ENCODE measurements around the gene SNRPB2. TPM values are rescaled to one million over a fixed set of nuclear protein-coding genes. Genes with fewer than 3 reads are reported as not detected.

The SNRPB2 gene
- total RNA-seq, 6 experiments from 2014 or later: 61.8 to 84.8 (median 77.0) TPM

DNA sequence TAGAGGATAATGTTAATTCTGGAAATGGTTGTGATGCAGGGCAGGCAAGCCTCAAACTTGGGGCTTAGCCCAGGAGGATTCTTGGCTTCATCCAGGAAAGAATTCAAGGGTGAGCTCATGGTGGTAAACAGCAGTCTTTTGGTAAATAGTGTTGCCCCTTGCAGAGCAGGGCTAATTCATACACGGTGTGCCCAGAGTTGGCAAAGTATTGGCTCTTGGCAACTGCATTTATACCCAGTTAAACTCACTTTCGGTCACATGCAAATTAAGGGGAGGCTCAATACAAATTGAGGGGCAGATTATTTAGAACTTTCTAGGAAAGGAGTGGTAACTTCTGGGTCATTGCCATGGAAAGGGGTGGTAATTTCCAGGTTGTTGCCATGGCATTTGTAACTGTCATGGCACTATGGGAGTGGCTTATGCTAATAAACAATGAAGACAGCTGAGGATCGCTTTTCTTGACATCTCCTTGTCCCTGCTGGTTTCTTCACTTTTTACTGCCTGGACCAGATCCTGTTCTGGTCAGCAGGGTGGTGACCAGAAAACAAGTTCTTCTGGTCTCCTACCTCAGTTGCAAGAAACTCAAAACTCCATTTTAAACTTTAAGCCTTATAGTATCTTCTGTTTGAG, 14.5 kb downstream of the SNRPB2 start:
- H3K27ac Mint-ChIP-seq: no peak overlapping the region
- H3K27me3 Mint-ChIP-seq (ENCODE audit: insufficient read depth): no peaks in the 10 kb centered on the region; the same call in 1 of the 2 replicates
- H3K36me3 Mint-ChIP-seq (ENCODE audit: low read depth): peaks cover 17% of the 10 kb centered on the region
- no peak overlapping the region for H3K4me3 Mint-ChIP-seq
- no peak for TF ChIP-seq CTCF (IDR thresholded peaks at IDR 0.05)
- no peaks in the 10 kb centered on the region for H3K9me3 Mint-ChIP-seq
- H3K4me1 Mint-ChIP-seq (ENCODE audit: low read depth): no peaks in the 10 kb centered on the region
- no peak for DNase-seq

DNA sequence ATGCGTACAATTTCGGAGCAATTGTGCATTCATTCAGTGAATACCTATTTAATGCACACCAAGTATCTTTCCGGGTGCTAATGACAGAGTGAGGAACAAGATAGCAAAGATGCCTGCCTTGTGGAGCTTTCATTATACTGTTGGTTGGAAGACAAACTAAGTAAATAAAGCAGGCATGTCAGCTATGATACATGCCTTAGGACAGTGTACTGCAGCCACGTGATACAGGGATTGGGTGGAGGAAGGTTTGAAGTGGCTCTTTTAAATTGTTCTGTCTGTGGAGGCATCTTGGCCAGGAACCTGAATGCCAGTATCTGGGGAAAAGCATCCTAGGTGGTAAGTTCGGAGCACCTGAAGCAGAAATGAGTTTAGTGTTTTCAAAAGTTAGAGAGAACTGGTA, 15.4 kb downstream of the SNRPB2 start:
- no peak for TF ChIP-seq CTCF (IDR thresholded peaks at IDR 0.05)
- Mint-ChIP-seq H3K9me3 (no peaks in the 10 kb centered on the region), H3K36me3 (ENCODE audit: low read depth) (peaks cover 12% of the 10 kb centered on the region), H3K4me1 (ENCODE audit: low read depth) (no peaks in the 10 kb centered on the region), H3K27ac (no peak overlapping the region), H3K27me3 (ENCODE audit: insufficient read depth) (no peaks in the 10 kb centered on the region), H3K4me3 (no peak overlapping the region)
- DNase-seq: no peak

DNA sequence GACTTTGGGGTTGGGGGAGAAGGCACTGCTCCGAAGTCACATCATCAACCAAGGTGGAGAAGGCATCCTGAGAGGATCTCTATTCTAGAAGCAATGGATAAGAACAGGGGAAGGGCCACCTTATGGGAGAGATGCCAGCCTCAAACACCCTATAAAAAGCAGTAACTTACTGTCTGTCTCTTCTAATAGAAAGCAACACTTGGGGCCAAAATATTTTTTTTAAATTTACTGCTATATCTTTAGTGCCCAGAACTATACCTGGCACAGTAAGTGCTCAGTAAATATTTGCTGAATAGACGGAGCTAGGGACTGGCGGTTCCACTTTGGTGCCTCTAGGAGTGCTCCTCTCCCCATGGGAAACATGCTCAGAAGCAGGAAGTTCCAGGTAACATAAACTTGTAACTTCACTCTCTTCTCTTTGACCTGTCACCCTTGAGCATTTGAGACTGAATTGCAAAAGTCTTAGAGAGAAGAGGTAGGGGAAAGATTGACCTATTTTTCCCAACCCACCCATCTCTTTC, 17.5 kb downstream of the SNRPB2 start:
- no peak for DNase-seq
- TF ChIP-seq CTCF (IDR thresholded peaks at IDR 0.05): no peak
- no peaks in the 10 kb centered on the region for H3K4me1 Mint-ChIP-seq (ENCODE audit: low read depth)
- no peaks in the 10 kb centered on the region for H3K9me3 Mint-ChIP-seq
- peaks cover 3% of the 10 kb centered on the region; the same call in 1 of the 2 replicates for H3K27me3 Mint-ChIP-seq (ENCODE audit: insufficient read depth)
- H3K36me3 Mint-ChIP-seq (ENCODE audit: low read depth): peaks cover under 1% of the 10 kb centered on the region; the same call in 1 of the 2 replicates
- H3K4me3 Mint-ChIP-seq: no peak overlapping the region
- H3K27ac Mint-ChIP-seq: no peak overlapping the region

- no peak within 1 kb of the TSS for H3K4me3 Mint-ChIP-seq
- no peak for DNase-seq
- H3K27me3 Mint-ChIP-seq (ENCODE audit: insufficient read depth): peaks cover 3% of the 10 kb centered on the region; the same call in 1 of the 2 replicates
- no peak for TF ChIP-seq CTCF (IDR thresholded peaks at IDR 0.05)
- H3K27ac Mint-ChIP-seq: no peak within 1 kb of the TSS
- no peaks in the 10 kb centered on the region for H3K36me3 Mint-ChIP-seq (ENCODE audit: low read depth)
- H3K9me3 Mint-ChIP-seq: no peaks in the 10 kb centered on the region
- H3K4me1 Mint-ChIP-seq (ENCODE audit: low read depth): no peaks in the 10 kb centered on the region
Observed at GRCh38 chr20:16748308-16748900, 18.6 kb downstream of the SNRPB2 start, which contains the start of gene OTOR. TSS of gene OTOR (plus strand) at chr20:16748358. CDS start at chr20:16748402, 44 bp downstream.

DNA sequence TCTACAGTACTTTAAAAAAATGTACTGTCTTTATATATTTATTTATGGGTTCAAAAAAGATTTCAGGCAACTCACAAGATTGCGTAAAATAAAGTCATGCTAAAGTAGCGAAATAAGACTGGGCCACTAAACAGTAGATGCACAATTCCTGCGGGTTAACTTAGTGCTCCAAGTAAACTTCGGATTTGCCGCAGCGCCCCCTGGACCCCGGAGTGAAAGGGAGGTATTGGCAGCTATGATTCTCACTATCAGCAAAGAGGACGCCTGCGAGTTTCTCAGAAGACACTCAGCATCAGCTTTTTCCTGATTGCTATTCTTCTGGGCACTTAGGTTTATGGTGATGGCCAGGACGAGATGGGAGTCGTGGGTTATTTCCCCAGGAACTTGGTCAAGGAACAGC, 19.7 kb downstream of the SNRPB2 start:
- Mint-ChIP-seq H3K27me3 (ENCODE audit: insufficient read depth) (peaks cover 3% of the 10 kb centered on the region; the same call in 1 of the 2 replicates), H3K4me3 (no peak overlapping the region), H3K4me1 (ENCODE audit: low read depth) (no peaks in the 10 kb centered on the region), H3K27ac (no peak overlapping the region), H3K36me3 (ENCODE audit: low read depth) (no peaks in the 10 kb centered on the region), H3K9me3 (no peaks in the 10 kb centered on the region)
- TF ChIP-seq CTCF (IDR thresholded peaks at IDR 0.05): peak; percentile 40
- DNase-seq: no peak

All from HFFc6 (cell line).